Measurements from ENCODE around the gene ASB18. TPM values are rescaled to one million over a fixed set of nuclear protein-coding genes. Genes with fewer than 3 reads are reported as not detected.

The ASB18 gene
- total RNA-seq, 2 experiments from 2014 or later, result not detected

DNA sequence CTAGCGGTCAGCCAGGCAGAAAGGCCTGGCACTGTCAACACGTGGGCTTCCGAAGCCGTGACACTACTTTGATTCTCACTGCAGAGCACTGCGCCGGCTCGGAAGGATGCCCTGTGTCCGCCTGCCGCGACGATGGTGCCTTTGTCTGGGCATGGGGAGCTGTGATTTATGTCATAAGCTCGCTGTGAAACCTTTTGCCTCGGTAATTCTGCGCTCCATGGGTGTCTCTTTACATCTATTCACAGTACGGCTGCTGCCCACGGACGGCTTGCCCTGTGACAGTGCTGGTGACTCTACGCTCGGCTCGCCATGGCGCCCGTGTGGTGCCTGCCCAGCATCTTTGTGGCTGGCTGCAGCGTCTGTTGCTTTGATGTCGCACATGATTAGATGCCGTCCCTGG, 52.9 kb downstream of the ASB18 start:
- peaks cover under 1% of the 10 kb centered on the region for H3K9me3 Mint-ChIP-seq (ENCODE audit: low read depth)
- CTCF ChIA-PET, result interaction anchor here (0.6 kb wide), 1 partner anchor 21 kb away, joined by 3 read pairs; no protein-coding TSS in a partner anchor
- POLR2A ChIA-PET, result no interaction called here
- no peak for DNase-seq
- H3K4me3 Mint-ChIP-seq, result no peak overlapping the region
- H3K27me3 Mint-ChIP-seq, result peaks cover 21% of the 10 kb centered on the region
- intact Hi-C loops (cut with DNase I, micrococcal nuclease), result no loop called here
- ATAC-seq, result no peak
- no peak overlapping the region for H3K27ac Mint-ChIP-seq
- H3K36me3 Mint-ChIP-seq (ENCODE audit: low read depth), result no peaks in the 10 kb centered on the region
- H3K4me1 Mint-ChIP-seq, result no peaks in the 10 kb centered on the region

DNA sequence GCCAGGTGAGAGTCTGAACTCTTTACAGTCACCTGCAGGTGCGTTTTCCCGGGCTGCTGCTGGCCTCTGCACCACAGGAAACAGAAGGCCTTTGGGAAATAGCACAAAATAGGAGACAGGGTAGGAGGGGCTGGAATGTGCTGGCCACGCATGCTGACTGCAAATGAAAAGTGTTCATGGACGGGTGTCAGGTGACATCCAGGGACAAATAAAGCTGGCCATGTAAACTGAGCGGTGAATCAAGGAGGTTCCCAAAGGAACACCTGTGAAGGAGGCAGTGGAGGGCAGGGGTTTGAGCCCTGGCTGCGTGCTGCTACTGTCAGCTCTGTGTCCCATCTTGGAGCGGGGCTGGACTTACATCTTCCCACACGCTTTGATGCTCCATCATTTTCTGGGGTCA, 53.7 kb downstream of the ASB18 start:
- H3K9me3 Mint-ChIP-seq (ENCODE audit: low read depth), result peaks cover 5% of the 10 kb centered on the region
- no peak overlapping the region for H3K27ac Mint-ChIP-seq
- no peak for ATAC-seq
- H3K4me1 Mint-ChIP-seq, result no peaks in the 10 kb centered on the region
- no peaks in the 10 kb centered on the region for H3K36me3 Mint-ChIP-seq (ENCODE audit: low read depth)
- CTCF ChIA-PET, result no interaction called here
- intact Hi-C loops (cut with DNase I, micrococcal nuclease), result no loop called here
- POLR2A ChIA-PET, result no interaction called here
- peaks cover 16% of the 10 kb centered on the region for H3K27me3 Mint-ChIP-seq
- no peak overlapping the region for H3K4me3 Mint-ChIP-seq
- DNase-seq, result no peak

DNA sequence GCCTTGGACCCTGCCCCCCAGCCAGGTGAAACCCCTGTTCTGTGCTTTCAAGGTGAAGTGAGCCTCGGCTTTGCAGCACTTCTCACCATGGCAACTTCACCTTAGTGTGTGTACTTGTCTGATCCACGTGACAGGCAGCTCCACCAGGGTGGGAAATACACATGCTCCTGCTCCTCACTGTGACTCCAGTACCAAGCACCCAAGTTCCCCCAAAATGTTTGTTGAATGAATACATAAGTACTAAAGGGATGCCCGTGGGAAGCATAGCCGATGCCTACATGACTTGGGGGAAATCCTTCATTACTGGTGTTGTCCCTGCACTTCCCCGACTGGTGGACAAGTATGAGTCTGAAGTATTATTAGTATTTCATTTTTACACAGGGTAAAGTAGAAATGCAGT, 54.2 kb downstream of the ASB18 start:
- intact Hi-C loops (cut with DNase I, micrococcal nuclease), result no loop called here
- ATAC-seq, result no peak
- Mint-ChIP-seq H3K36me3 (ENCODE audit: low read depth) (no peaks in the 10 kb centered on the region), H3K9me3 (ENCODE audit: low read depth) (peaks cover 5% of the 10 kb centered on the region), H3K4me1 (no peaks in the 10 kb centered on the region), H3K4me3 (no peak overlapping the region), H3K27ac (no peak overlapping the region), H3K27me3 (peaks cover 14% of the 10 kb centered on the region)
- ChIA-PET CTCF (no interaction called here), POLR2A (no interaction called here)
- no peak for DNase-seq

DNA sequence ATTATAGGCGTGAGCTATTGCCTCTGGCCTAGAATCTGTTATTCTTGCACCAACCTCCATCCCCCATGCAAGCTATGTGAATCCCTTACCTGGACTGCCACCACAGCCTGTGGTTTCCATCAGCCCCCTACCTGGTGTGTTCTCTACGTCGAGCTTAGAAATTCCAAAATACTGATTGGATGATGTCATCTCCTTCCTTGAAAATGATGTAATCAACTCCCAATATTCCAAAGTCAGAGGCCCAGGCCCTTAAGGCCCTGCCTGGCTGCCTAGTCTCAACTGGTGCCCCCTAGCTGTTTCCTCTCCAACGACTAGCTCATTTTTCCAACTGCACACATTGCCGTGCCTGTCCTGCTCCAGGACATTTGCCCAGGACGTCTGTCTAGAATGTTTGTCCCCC, 54.7 kb downstream of the ASB18 start:
- H3K9me3 Mint-ChIP-seq (ENCODE audit: low read depth), result peaks cover 5% of the 10 kb centered on the region
- intact Hi-C loops (cut with DNase I, micrococcal nuclease), result no loop called here
- no peaks in the 10 kb centered on the region for H3K36me3 Mint-ChIP-seq (ENCODE audit: low read depth)
- POLR2A ChIA-PET, result no interaction called here
- no peak for ATAC-seq
- no peak for DNase-seq
- no peak overlapping the region for H3K4me3 Mint-ChIP-seq
- no peak overlapping the region for H3K27ac Mint-ChIP-seq
- CTCF ChIA-PET, result interaction anchor here (0.6 kb wide), 1 partner anchor 430 kb away, joined by 3 read pairs; no protein-coding TSS in a partner anchor
- H3K4me1 Mint-ChIP-seq, result no peaks in the 10 kb centered on the region
- peaks cover 12% of the 10 kb centered on the region for H3K27me3 Mint-ChIP-seq

DNA sequence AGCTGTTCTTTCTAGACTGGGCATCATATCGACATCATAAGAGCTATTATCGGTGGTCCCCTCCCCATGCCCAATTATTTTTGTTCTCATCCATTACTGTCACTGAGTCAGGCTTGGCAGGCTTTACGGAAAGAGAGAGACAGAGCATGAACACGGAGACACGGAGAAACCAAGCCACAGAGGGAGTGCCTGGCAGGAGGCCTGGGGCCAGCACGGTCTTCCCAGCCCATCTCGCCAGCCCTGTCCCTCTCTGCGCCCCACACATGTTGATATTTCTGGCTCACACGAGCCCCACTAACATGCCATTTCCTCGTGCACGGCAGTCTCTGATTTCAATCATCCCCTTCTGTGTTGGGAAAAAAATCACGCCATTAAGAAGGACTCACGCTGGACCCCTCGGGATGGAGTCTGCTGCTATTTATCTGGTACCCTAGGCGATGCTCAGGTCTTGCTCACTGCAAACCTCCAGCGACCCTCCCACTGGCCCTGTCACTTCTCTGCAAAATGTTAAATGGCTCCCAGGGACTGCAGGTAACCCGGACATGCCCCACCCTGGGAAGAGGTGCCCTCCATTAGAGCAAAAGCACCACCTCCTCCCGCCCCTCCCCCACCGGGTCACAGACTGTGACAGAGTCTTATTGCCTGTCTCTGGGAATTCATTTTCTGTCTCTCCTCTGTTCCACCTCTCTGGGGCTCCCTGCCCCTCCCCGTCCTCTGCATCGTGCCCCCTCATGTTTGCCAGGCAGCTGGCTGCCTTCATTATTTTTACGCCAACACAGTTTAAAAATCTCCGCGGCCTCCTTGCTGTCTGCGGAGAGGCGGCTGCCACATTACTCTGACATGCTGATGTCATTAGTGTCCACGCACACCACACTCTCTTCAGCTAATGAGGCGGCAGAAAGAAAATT, 55.9 kb downstream of the ASB18 start:
- Mint-ChIP-seq H3K36me3 (ENCODE audit: low read depth) (no peaks in the 10 kb centered on the region), H3K27me3 (peaks cover 9% of the 10 kb centered on the region), H3K4me3 (no peak overlapping the region), H3K27ac (no peak overlapping the region), H3K9me3 (ENCODE audit: low read depth) (peaks cover 5% of the 10 kb centered on the region), H3K4me1 (no peaks in the 10 kb centered on the region)
- ATAC-seq (no peak), DNase-seq (no peak)
- POLR2A ChIA-PET, result no interaction called here
- CTCF ChIA-PET, result interaction anchor here (0.7 kb wide), 1 partner anchor 88 kb away, joined by 5 read pairs; no protein-coding TSS in a partner anchor
- intact Hi-C loops (cut with DNase I, micrococcal nuclease), result no loop called here

DNA sequence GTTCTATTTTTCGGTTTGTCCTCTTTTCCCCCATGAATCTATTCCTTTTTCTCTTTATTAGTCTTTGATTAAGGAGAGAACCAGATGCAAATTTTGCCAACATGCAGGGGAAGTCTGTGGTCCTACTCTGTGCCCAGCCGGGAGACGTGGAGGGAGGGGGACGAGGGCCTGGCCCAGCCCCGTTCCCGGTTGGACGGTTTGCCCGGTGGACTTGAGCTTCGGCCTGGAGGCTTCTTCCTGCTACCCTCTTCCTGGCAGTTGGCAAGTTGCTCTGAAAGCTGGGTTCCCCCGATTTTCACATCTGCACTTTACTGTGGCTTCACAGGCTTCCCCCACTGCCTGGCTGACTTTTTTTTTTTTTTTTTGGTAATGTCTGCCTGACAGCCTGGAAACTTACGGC, 56.7 kb downstream of the ASB18 start:
- ChIA-PET POLR2A (interaction anchor here (0.6 kb wide), 1 partner anchor 24 kb away, joined by 6 read pairs; no protein-coding TSS in a partner anchor), CTCF (interaction anchor here (0.7 kb wide), 1 partner anchor 89 kb away, joined by 5 read pairs; no protein-coding TSS in a partner anchor)
- Mint-ChIP-seq H3K27ac (no peak overlapping the region), H3K36me3 (ENCODE audit: low read depth) (no peaks in the 10 kb centered on the region), H3K9me3 (ENCODE audit: low read depth) (peaks cover 5% of the 10 kb centered on the region), H3K27me3 (peaks cover 6% of the 10 kb centered on the region), H3K4me3 (no peak overlapping the region), H3K4me1 (no peaks in the 10 kb centered on the region)
- intact Hi-C loops (cut with DNase I, micrococcal nuclease), result no loop called here
- DNase-seq (no peak), ATAC-seq (no peak)

DNA sequence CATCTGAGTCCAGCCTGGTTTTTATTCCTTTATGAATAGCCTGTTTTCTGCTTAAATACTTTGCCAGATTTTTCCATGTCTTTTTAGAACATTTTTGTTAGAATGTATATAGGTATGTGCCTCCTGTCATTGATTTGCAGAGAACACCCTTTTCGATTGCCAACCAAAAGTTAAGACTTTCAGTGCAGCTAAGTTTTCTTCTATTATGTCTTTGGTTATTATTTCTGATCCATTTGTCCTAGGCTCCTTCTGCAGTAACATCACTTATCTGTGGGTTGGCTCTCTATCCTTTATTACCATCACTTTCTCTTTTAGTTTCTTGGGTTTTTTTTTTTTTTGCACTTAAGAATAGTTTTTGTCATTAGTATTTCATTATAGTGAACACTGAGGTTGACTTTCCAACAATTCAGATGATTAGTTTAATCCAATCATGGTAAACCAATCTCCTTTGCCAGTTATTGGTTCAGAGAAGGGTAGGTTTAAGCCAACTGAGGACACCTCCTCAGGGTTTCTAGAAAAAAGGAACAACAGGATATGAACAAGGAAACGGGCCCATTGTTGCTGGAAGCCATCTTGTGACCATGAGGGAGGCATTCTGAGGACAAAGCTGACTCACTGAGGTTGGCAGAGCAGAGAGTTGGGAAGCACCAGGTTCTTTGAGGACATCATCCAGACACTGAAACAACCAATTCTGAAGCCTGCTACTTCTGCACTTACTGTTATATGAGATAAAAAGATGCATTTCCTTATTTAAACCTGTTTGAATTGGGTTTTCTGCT, 58.1 kb downstream of the ASB18 start:
- Mint-ChIP-seq H3K36me3 (ENCODE audit: low read depth) (no peaks in the 10 kb centered on the region), H3K4me3 (no peak overlapping the region), H3K27me3 (peaks cover 6% of the 10 kb centered on the region), H3K4me1 (no peaks in the 10 kb centered on the region), H3K27ac (no peak overlapping the region), H3K9me3 (ENCODE audit: low read depth) (peaks cover 5% of the 10 kb centered on the region)
- DNase-seq, result no peak
- ChIA-PET CTCF (no interaction called here), POLR2A (no interaction called here)
- no peak for ATAC-seq
- intact Hi-C loops (cut with DNase I, micrococcal nuclease), result no loop called here

DNA sequence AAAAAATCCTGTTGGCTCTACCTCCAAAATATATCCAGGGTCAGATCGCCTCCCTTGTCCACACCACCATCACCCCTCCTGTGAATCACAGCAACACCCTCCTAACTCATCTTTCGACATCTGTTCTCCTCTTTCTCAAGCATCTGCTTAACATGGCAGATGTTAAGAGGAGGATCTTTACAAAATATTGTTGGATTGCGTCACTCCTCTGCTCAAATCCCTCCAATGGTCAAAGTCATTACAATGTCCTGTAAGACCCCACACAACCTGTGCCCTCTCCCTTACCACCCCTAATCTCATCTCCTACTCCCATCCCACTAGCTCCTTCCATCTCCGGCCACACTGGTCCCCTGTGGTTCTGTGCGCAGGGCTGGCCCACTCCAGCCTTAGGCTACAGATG, 59.3 kb downstream of the ASB18 start:
- ATAC-seq (no peak), DNase-seq (no peak)
- intact Hi-C loops (cut with DNase I, micrococcal nuclease), result no loop called here
- Mint-ChIP-seq H3K4me1 (no peaks in the 10 kb centered on the region), H3K27me3 (peaks cover 4% of the 10 kb centered on the region), H3K27ac (no peak overlapping the region), H3K36me3 (ENCODE audit: low read depth) (no peaks in the 10 kb centered on the region), H3K9me3 (ENCODE audit: low read depth) (peaks cover 5% of the 10 kb centered on the region), H3K4me3 (no peak overlapping the region)
- ChIA-PET CTCF (no interaction called here), POLR2A (no interaction called here)

DNA sequence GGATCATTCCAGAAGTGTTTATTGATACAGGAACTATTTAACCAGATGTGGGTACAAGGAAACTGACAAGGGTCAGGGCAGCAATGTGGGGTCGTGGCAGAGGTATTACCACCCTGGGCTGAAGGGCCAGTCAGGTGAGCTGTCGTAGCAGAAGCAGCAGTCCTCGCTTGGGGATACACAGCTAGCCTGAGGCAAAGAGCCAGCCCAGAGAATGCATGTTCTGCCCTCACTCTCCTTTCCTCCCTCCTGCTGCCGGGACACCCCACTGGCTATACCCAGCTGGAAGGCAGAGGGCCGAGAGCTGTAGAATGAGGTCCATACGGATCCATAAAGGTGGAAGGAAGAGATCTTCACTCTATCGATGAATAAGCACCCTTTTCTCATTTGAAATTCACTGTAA, 63.8 kb downstream of the ASB18 start:
- H3K27me3 Mint-ChIP-seq, result peaks cover 4% of the 10 kb centered on the region
- intact Hi-C loops (cut with DNase I, micrococcal nuclease), result no loop called here
- H3K4me1 Mint-ChIP-seq, result no peaks in the 10 kb centered on the region
- H3K36me3 Mint-ChIP-seq (ENCODE audit: low read depth), result no peaks in the 10 kb centered on the region
- no peaks in the 10 kb centered on the region for H3K9me3 Mint-ChIP-seq (ENCODE audit: low read depth)
- DNase-seq (no peak), ATAC-seq (no peak)
- no peak overlapping the region for H3K27ac Mint-ChIP-seq
- ChIA-PET POLR2A (interaction anchor here (0.8 kb wide), 1 partner anchor 180 kb away, joined by 3 read pairs; no protein-coding TSS in a partner anchor), CTCF (no interaction called here)
- H3K4me3 Mint-ChIP-seq, result no peak overlapping the region

DNA sequence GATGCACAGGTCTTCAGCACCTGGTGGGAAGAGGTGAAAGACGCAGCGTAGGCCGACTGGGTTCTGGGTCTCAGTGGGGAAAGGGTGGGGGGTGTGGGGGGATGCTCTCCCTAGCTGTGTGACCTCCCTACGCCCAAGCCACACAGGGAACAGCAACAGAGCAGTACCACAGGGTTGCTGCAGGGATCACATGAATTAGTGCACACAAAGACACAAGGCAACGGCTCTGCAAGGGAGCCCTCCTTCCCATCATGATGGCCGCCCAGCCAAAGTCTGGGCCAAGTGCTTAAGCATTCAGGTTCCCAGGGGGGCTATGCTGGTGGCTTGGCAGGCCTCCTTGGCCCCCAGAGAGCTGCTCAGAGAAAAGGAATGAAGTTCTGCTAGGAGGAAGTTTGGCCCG, 67.8 kb downstream of the ASB18 start:
- Mint-ChIP-seq H3K4me1 (no peaks in the 10 kb centered on the region), H3K9me3 (ENCODE audit: low read depth) (no peaks in the 10 kb centered on the region), H3K36me3 (ENCODE audit: low read depth) (no peaks in the 10 kb centered on the region), H3K4me3 (no peak overlapping the region), H3K27me3 (peaks cover 7% of the 10 kb centered on the region), H3K27ac (no peak overlapping the region)
- intact Hi-C loops (cut with DNase I, micrococcal nuclease), result no loop called here
- ChIA-PET CTCF (no interaction called here), POLR2A (no interaction called here)
- DNase-seq (no peak), ATAC-seq (no peak)

DNA sequence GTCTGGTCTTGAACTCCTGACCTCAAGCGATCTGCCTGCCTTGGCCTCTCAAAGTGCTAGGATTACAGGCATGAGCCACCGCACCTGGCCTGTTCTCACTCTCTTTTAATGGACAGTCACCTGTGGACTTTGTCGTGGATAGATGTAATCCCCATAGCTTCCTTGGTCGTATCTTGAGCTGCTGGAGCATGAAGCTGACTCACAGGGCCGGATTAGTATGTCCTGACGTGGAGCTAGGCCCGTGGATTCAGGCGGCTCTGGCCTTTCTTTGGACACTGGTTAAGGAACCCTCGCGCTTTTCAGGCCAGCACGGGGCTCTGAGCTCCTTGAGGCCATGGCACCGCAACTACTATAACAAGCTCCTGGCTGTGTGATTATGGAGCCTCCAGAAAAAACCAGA, 68.5 kb downstream of the ASB18 start:
- intact Hi-C loops (cut with DNase I, micrococcal nuclease), result no loop called here

More for the DNA sequence above, 68.5 kb downstream of the ASB18 start:
- Mint-ChIP-seq H3K4me1 (no peaks in the 10 kb centered on the region), H3K27me3 (peaks cover 6% of the 10 kb centered on the region), H3K4me3 (no peak overlapping the region), H3K9me3 (ENCODE audit: low read depth) (no peaks in the 10 kb centered on the region), H3K36me3 (ENCODE audit: low read depth) (no peaks in the 10 kb centered on the region), H3K27ac (no peak overlapping the region)
- CTCF ChIA-PET, result interaction anchor here (1.4 kb wide), 1 partner anchor 430 kb away, joined by 3 read pairs; no protein-coding TSS in a partner anchor
- POLR2A ChIA-PET, result no interaction called here
- ATAC-seq (no peak), DNase-seq (no peak)
